Measurements from ENCODE around the gene ZNF154. TPM values are rescaled to one million over a fixed set of nuclear protein-coding genes. Genes with fewer than 3 reads are reported as not detected.

Gene ZNF154
- total RNA-seq, 1 donor from 2014 or later, result 39.0 TPM

DNA sequence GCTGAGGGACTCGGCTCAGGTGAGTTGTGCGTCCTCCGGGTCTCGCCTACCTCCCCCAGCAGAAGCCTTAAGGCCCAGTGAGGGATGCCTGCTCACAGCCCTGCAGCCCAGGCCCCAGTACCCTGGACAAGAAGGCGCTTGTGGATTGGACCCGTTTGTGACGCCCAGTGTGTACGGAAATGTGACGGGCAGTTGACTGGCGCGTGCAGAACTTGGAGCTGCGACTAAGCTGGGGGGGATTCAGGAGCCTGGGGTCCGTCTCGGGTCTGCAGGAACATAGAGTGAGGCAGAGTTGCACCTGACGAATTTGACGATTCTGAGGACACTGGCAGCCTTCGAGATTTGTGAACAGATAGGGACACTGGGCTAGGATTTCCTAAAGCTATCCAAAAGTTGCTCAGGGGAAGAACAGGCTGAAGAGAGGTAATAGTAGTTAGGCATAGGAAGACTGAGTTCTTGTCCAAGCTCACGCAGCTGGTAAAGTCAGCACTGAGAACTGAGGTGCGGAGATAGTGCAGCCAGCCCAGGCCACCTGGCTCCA, 26.7 kb downstream of the ZNF154 start:
- H3K36me3 Mint-ChIP-seq (ENCODE audit: insufficient read depth), result peaks cover 59% of the 10 kb centered on the region
- no peak for DNase-seq (ENCODE audit: low spot score, unreplicated experiment)

GRCh38 chr19:57675881-57676280, 33.1 kb downstream of the ZNF154 start:
- Mint-ChIP-seq H3K27ac (no peak overlapping the region), H3K4me3 (ENCODE audit: low read depth) (no peak overlapping the region), H3K9me3 (ENCODE audit: low read depth) (no peaks in the 10 kb centered on the region), H3K36me3 (ENCODE audit: insufficient read depth) (no peaks in the 10 kb centered on the region), H3K27me3 (peaks cover 46% of the 10 kb centered on the region), H3K4me1 (ENCODE audit: low read depth) (no peaks in the 10 kb centered on the region)
- no peak for DNase-seq (ENCODE audit: low spot score, unreplicated experiment)
- TF ChIP-seq, protein P1, sequence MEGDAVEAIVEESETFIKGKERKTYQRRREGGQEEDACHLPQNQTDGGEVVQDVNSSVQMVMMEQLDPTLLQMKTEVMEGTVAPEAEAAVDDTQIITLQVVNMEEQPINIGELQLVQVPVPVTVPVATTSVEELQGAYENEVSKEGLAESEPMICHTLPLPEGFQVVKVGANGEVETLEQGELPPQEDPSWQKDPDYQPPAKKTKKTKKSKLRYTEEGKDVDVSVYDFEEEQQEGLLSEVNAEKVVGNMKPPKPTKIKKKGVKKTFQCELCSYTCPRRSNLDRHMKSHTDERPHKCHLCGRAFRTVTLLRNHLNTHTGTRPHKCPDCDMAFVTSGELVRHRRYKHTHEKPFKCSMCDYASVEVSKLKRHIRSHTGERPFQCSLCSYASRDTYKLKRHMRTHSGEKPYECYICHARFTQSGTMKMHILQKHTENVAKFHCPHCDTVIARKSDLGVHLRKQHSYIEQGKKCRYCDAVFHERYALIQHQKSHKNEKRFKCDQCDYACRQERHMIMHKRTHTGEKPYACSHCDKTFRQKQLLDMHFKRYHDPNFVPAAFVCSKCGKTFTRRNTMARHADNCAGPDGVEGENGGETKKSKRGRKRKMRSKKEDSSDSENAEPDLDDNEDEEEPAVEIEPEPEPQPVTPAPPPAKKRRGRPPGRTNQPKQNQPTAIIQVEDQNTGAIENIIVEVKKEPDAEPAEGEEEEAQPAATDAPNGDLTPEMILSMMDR (IDR thresholded peaks at IDR 0.05; ENCODE audit: unreplicated experiment), result no peak

More for the DNA sequence above, 26.7 kb downstream of the ZNF154 start:
- Mint-ChIP-seq H3K9me3 (ENCODE audit: low read depth) (peaks cover 51% of the 10 kb centered on the region), H3K27ac (peak overlapping the region; percentile 97), H3K4me3 (ENCODE audit: low read depth) (peak overlapping the region; percentile 96), H3K4me1 (ENCODE audit: low read depth) (peaks cover 15% of the 10 kb centered on the region), H3K27me3 (peaks cover 20% of the 10 kb centered on the region)
- TF ChIP-seq, protein P1 (IDR thresholded peaks at IDR 0.05; ENCODE audit: unreplicated experiment), result no peak

GRCh38 chr19:57672466-57672865, 36.5 kb downstream of the ZNF154 start:
- Mint-ChIP-seq H3K27me3 (peaks cover 36% of the 10 kb centered on the region), H3K9me3 (ENCODE audit: low read depth) (no peaks in the 10 kb centered on the region)

GRCh38 chr19:57671124-57671895, 37.7 kb downstream of the ZNF154 start:
- TF ChIP-seq, protein P1 (IDR thresholded peaks at IDR 0.05; ENCODE audit: unreplicated experiment), result no peak
- H3K27ac Mint-ChIP-seq, result no peak overlapping the region
- no peaks in the 10 kb centered on the region for H3K4me1 Mint-ChIP-seq (ENCODE audit: low read depth)
- H3K9me3 Mint-ChIP-seq (ENCODE audit: low read depth), result no peaks in the 10 kb centered on the region
- DNase-seq (ENCODE audit: low spot score, unreplicated experiment), result no peak
- H3K27me3 Mint-ChIP-seq, result peaks cover 31% of the 10 kb centered on the region
- no peak overlapping the region for H3K4me3 Mint-ChIP-seq (ENCODE audit: low read depth)
- no peaks in the 10 kb centered on the region for H3K36me3 Mint-ChIP-seq (ENCODE audit: insufficient read depth)

More at GRCh38 chr19:57672466-57672865, 36.5 kb downstream of the ZNF154 start:
- no peak overlapping the region for H3K4me3 Mint-ChIP-seq (ENCODE audit: low read depth)
- no peaks in the 10 kb centered on the region for H3K4me1 Mint-ChIP-seq (ENCODE audit: low read depth)
- TF ChIP-seq, protein P1 (IDR thresholded peaks at IDR 0.05; ENCODE audit: unreplicated experiment), result no peak
- H3K27ac Mint-ChIP-seq, result no peak overlapping the region
- DNase-seq (ENCODE audit: low spot score, unreplicated experiment), result no peak
- no peaks in the 10 kb centered on the region for H3K36me3 Mint-ChIP-seq (ENCODE audit: insufficient read depth)

GRCh38 chr19:57668635-57669034, 40.4 kb downstream of the ZNF154 start, which contains the start of gene ZSCAN4:
ZSCAN4 (plus strand) TSS chr19:57668935; CDS start chr19:57676146, 7,211 bp downstream.
- TF ChIP-seq, protein P1 (IDR thresholded peaks at IDR 0.05; ENCODE audit: unreplicated experiment), result no peak
- Mint-ChIP-seq H3K9me3 (ENCODE audit: low read depth) (no peaks in the 10 kb centered on the region), H3K36me3 (ENCODE audit: insufficient read depth) (no peaks in the 10 kb centered on the region), H3K4me1 (ENCODE audit: low read depth) (no peaks in the 10 kb centered on the region), H3K27ac (no peak within 1 kb of the TSS), H3K27me3 (peaks cover 26% of the 10 kb centered on the region), H3K4me3 (ENCODE audit: low read depth) (no peak within 1 kb of the TSS)
- DNase-seq (ENCODE audit: low spot score, unreplicated experiment), result no peak

Measured in progenitor cell of endocrine pancreas (in vitro differentiated cells).